GM23338 (cell line): ENCODE measurements around the gene SCN3B. TPM values are rescaled to one million over a fixed set of nuclear protein-coding genes. Genes with fewer than 3 reads are reported as not detected.

Source experiments
- ATAC-seq: fragments of 200-7000 bp; cut with Tn5 transposase; 3 replicates; pipeline ENCODE4 v1.9.1; 2020
- DNase-seq: peaks from one replicate; pipeline ENCODE4 v3.0.0-alpha.2; 2015; ENCODE audit warnings: low spot score
- H2AFZ ChIP-seq: fragments of 200-600 bp; sonication (generic); 2 replicates; pipeline ENCODE4 v1.8.0; 2016; ENCODE audit warnings: antibody characterized with exemption, mild to moderate bottlenecking, moderate library complexity
- H3F3A ChIP-seq: fragments of 200-600 bp; sonication (generic); replicated peaks from 2 replicates; pipeline ENCODE4 v1.8.0; 2017; ENCODE audit warnings: antibody characterized with exemption, mixed run types, low read depth
- H3K27ac ChIP-seq: fragments of 200-600 bp; sonication (generic); 2 replicates; pipeline ENCODE4 v1.6.1; 2016; ENCODE audit warnings: low read depth
- H3K27me3 ChIP-seq: fragments of 200-600 bp; sonication (generic); 2 replicates; pipeline ENCODE4 v1.8.0; 2016; ENCODE audit warnings: mild to moderate bottlenecking, mixed run types, moderate library complexity; ENCODE audit not compliant: insufficient read depth
- H3K36me3 ChIP-seq: fragments of 200-600 bp; sonication (generic); 2 replicates; pipeline ENCODE4 v1.8.0; 2016; ENCODE audit warnings: mild to moderate bottlenecking; ENCODE audit not compliant: insufficient read depth
- H3K4me1 ChIP-seq: fragments of 200-600 bp; sonication (generic); 2 replicates; pipeline ENCODE4 v1.8.0; 2016; ENCODE audit warnings: mild to moderate bottlenecking, moderate library complexity; ENCODE audit not compliant: insufficient read depth
- H3K4me2 ChIP-seq: fragments of 200-600 bp; sonication (generic); 2 replicates; pipeline ENCODE4 v1.7.1; 2017; ENCODE audit warnings: mixed run types
- H3K4me3 ChIP-seq: fragments of 200-600 bp; sonication (generic); 2 replicates; pipeline ENCODE4 v1.6.1; 2016; ENCODE audit warnings: mixed run types
- H3K79me2 ChIP-seq: fragments of 200-600 bp; sonication (generic); replicated peaks from 2 replicates; pipeline ENCODE4 v1.8.0; 2017; ENCODE audit warnings: mild to moderate bottlenecking; ENCODE audit not compliant: insufficient read depth
- H3K9me2 ChIP-seq: fragments of 200-600 bp; sonication (generic); 2 replicates; pipeline ENCODE4 v1.8.0; 2017; ENCODE audit not compliant: insufficient read depth
- H4K20me1 ChIP-seq: fragments of 200-600 bp; sonication (generic); replicated peaks from 2 replicates; pipeline ENCODE4 v1.8.0; 2017; ENCODE audit warnings: mild to moderate bottlenecking; ENCODE audit not compliant: insufficient read depth
- H3K27ac Mint-ChIP-seq: 2 replicates; pipeline ENCODE4 v1.8.0; 2020; ENCODE audit warnings: inconsistent platforms, mild to moderate bottlenecking, moderate library complexity, mixed read lengths
- H3K27me3 Mint-ChIP-seq: 3 replicates; pipeline ENCODE4 v1.8.0; 2022; ENCODE audit warnings: low read depth, mild to moderate bottlenecking, moderate library complexity, mixed read lengths, inconsistent platforms; ENCODE audit not compliant: insufficient read depth, poor library complexity
- H3K36me3 Mint-ChIP-seq: 3 replicates; pipeline ENCODE4 v1.8.0; 2021; ENCODE audit warnings: low read depth, mild to moderate bottlenecking, inconsistent platforms, moderate library complexity, mixed read lengths
- H3K4me1 Mint-ChIP-seq: 3 replicates; pipeline ENCODE4 v1.8.0; 2020; ENCODE audit warnings: mild to moderate bottlenecking, inconsistent platforms, mixed read lengths
- H3K4me3 Mint-ChIP-seq: 3 replicates; pipeline ENCODE4 v1.8.0; 2021; ENCODE audit warnings: moderate library complexity, mild to moderate bottlenecking, inconsistent platforms, mixed read lengths
- H3K9me3 Mint-ChIP-seq: 3 replicates; pipeline ENCODE4 v1.8.0; 2020; ENCODE audit warnings: moderate library complexity, mild to moderate bottlenecking, inconsistent platforms, mixed read lengths
- CREB1 ChIP-seq: fragments of 250-450 bp; sonication (Bioruptor Pico); IDR thresholded peaks from 2 replicates; pipeline ENCODE4 v1.5.0; 2020; ENCODE audit warnings: low read depth, mild to moderate bottlenecking, moderate library complexity
- EZH2 ChIP-seq: fragments of 200-600 bp; sonication (generic); IDR thresholded peaks from one replicate; pipeline ENCODE4 v1.8.0; 2017; ENCODE audit warnings: antibody characterized with exemption, mild to moderate bottlenecking, low read depth; ENCODE audit not compliant: unreplicated experiment
- NANOG ChIP-seq: IDR thresholded peaks from 2 replicates; pipeline ENCODE4 v1.6.1; 2016; ENCODE audit warnings: antibody characterized with exemption, borderline replicate concordance
- POLR2AphosphoS5 ChIP-seq: IDR thresholded peaks from 2 replicates; pipeline ENCODE4 v1.6.1; 2016; ENCODE audit warnings: antibody characterized with exemption, low read depth
- STAT1 ChIP-seq: IDR thresholded peaks from one replicate; pipeline ENCODE4 v1.6.1; 2016; ENCODE audit warnings: antibody characterized with exemption; ENCODE audit not compliant: unreplicated experiment
- ZNF114 ChIP-seq: fragments of 250-450 bp; sonication (Bioruptor Pico); IDR thresholded peaks from 2 replicates; pipeline ENCODE4 v1.5.0; 2020; ENCODE audit warnings: mild to moderate bottlenecking, moderate library complexity
- polyA plus RNA-seq: library from polyadenylated mRNA; unstranded; fragments of >200 nt; fragmentation: Nextera tagmentation; extraction: Ambion mirVana; gene quantifications from 2 replicates; pipeline ENCODE4 v1.2.1, GENCODE V29; 2016
- total RNA-seq: library from RNA; depleted of rRNA; stranded (reverse); fragments of >200 nt; shearing (Covaris generic); gene quantifications from 2 replicates; pipeline ENCODE4 v1.2.3, GENCODE V29; 2014
- TF ChIP-seq, protein P1 (sequence below): IDR thresholded peaks from 2 replicates; pipeline ENCODE4 v1.6.1; 2016; ENCODE audit warnings: antibody characterized with exemption
- TF ChIP-seq, protein P2 (sequence below), 2 experiments: fragments of 200-600 bp in 1 of 2; sonication (generic) in 1 of 2; conservative IDR thresholded peaks; 2 replicates each; pipeline versions ENCODE4 v1.5.1 to v1.6.1; 2016 to 2017; ENCODE audit warnings: antibody characterized with exemption in 2 of 2, low read depth in 2 of 2, mild to moderate bottlenecking in 2 of 2, moderate library complexity in 1 of 2
- TF ChIP-seq, protein P3 (sequence below): IDR thresholded peaks from one replicate; pipeline ENCODE4 v1.6.1; 2018; ENCODE audit warnings: antibody characterized with exemption; ENCODE audit not compliant: unreplicated experiment

SCN3B gene
- total and polyA plus RNA-seq, 2 experiments from 2014 or later = 0.74 to 1.7 TPM

DNA sequence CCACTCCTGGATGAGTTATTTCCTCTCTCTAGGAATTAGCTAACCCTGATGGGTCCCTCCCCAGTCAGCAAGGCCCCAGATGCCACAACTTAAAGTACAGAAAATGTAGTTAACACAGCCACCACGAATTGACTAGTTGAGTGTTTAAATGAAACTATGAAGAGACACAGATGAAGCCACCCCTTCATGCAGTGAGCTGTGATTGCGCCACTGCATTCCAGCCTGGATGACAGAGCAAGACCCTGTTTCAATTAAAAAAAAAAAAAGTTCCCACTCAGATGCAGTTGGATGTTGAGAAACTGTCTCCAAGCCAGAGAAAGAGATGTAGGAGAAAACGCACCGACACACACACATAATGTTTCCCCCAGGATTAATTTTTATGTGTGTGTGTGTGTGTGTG, 53.3 kb downstream of the SCN3B start:
- ATAC-seq (no peak), DNase-seq (no peak)
- Histone ChIP-seq H3K4me2 (no peak overlapping the region), H3K4me3 (no peak overlapping the region), H3K27me3 (no peaks in the 10 kb centered on the region), H3K36me3 (no peaks in the 10 kb centered on the region), H3K27ac (no peak overlapping the region), H2AFZ (no peak overlapping the region), H3K79me2 (no peaks in the 10 kb centered on the region), H3F3A (no peaks in the 10 kb centered on the region), H3K4me1 (no peaks in the 10 kb centered on the region), H3K9me2 (no peaks in the 10 kb centered on the region), H4K20me1 (no peaks in the 10 kb centered on the region; the same call in 1 of the 2 replicates)
- TF ChIP-seq, protein P1, sequence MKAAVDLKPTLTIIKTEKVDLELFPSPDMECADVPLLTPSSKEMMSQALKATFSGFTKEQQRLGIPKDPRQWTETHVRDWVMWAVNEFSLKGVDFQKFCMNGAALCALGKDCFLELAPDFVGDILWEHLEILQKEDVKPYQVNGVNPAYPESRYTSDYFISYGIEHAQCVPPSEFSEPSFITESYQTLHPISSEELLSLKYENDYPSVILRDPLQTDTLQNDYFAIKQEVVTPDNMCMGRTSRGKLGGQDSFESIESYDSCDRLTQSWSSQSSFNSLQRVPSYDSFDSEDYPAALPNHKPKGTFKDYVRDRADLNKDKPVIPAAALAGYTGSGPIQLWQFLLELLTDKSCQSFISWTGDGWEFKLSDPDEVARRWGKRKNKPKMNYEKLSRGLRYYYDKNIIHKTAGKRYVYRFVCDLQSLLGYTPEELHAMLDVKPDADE = no peak
- no peak for TF ChIP-seq NANOG
- no peak for TF ChIP-seq EZH2
- peaks cover 11% of the 10 kb centered on the region for H3K36me3 Mint-ChIP-seq
- H3K4me1 Mint-ChIP-seq = peaks cover 3% of the 10 kb centered on the region; the same call in 1 of the 3 replicates
- no peak overlapping the region for H3K4me3 Mint-ChIP-seq
- no peak overlapping the region; the same call in 1 of the 2 replicates for H3K27ac Mint-ChIP-seq
- H3K9me3 Mint-ChIP-seq = no peaks in the 10 kb centered on the region
- H3K27me3 Mint-ChIP-seq = peaks cover 2% of the 10 kb centered on the region

DNA sequence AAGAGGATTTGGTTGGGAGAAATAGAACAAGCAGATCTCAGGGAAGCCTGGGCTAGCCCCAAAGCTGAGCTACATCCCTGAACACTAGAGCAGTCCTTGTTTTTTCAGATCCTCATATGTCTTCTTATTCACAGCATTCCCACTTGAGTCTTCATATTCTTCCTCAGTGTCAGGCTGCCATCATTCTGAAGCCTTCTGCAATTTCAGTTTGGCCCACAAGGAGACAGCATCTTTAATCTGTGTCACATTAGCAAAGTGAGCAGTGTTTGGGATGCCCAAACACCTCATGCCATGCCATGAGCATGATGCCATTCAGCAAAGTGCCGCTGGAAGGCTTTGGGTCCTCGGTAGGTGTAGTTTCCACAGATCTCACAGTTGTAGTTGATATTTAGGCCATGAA, 56.6 kb downstream of the SCN3B start:
- DNase-seq = no peak
- H3K4me3 Mint-ChIP-seq = no peak overlapping the region
- H3K36me3 Mint-ChIP-seq = peaks cover 18% of the 10 kb centered on the region
- Histone ChIP-seq H3K9me2 (no peaks in the 10 kb centered on the region), H3K79me2 (no peaks in the 10 kb centered on the region), H3K27ac (no peak overlapping the region), H3K4me3 (no peak overlapping the region), H3K4me2 (no peak overlapping the region), H3K36me3 (no peaks in the 10 kb centered on the region), H3K27me3 (no peaks in the 10 kb centered on the region), H4K20me1 (no peaks in the 10 kb centered on the region; the same call in 1 of the 2 replicates), H3K4me1 (no peaks in the 10 kb centered on the region), H2AFZ (no peak overlapping the region), H3F3A (no peaks in the 10 kb centered on the region)
- peaks cover 2% of the 10 kb centered on the region for H3K27me3 Mint-ChIP-seq
- no peaks in the 10 kb centered on the region for H3K9me3 Mint-ChIP-seq
- TF ChIP-seq, protein P1 = no peak
- TF ChIP-seq, protein P2, sequence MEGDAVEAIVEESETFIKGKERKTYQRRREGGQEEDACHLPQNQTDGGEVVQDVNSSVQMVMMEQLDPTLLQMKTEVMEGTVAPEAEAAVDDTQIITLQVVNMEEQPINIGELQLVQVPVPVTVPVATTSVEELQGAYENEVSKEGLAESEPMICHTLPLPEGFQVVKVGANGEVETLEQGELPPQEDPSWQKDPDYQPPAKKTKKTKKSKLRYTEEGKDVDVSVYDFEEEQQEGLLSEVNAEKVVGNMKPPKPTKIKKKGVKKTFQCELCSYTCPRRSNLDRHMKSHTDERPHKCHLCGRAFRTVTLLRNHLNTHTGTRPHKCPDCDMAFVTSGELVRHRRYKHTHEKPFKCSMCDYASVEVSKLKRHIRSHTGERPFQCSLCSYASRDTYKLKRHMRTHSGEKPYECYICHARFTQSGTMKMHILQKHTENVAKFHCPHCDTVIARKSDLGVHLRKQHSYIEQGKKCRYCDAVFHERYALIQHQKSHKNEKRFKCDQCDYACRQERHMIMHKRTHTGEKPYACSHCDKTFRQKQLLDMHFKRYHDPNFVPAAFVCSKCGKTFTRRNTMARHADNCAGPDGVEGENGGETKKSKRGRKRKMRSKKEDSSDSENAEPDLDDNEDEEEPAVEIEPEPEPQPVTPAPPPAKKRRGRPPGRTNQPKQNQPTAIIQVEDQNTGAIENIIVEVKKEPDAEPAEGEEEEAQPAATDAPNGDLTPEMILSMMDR (conservative IDR thresholded peaks at IDR 0.05; ENCODE audit: low read depth in 2 of 2) = peak in 1 of 2 experiments; percentile 21; a peak in 2 of 4 replicates
- H3K27ac Mint-ChIP-seq = no peak overlapping the region
- no peak for ATAC-seq
- H3K4me1 Mint-ChIP-seq = peaks cover 12% of the 10 kb centered on the region; the same call in 2 of the 3 replicates

DNA sequence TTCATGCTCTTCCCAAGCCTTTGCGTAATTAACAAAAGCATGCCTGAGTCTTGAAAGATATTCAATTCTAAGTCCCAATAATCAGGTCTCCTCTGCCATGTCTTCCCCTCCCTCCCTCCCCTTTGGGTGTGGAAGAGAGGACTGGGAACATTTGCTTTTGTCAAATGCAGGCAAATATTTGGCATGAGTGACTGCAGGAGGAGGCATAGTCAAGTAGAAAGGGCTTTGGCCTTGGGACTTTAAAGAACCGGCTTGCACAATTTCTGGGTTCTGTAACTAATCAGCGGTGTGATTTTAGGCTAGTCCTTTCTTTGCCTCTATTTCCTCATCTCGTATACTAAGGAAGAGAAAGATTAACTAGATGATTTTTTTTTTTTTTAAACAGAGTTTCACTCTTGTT, 59.5 kb downstream of the SCN3B start:
- H3K27ac Mint-ChIP-seq = no peak overlapping the region
- Histone ChIP-seq H3F3A (no peaks in the 10 kb centered on the region), H3K79me2 (no peaks in the 10 kb centered on the region), H3K27ac (no peak overlapping the region), H3K9me2 (no peaks in the 10 kb centered on the region; the same call in 1 of the 2 replicates), H2AFZ (no peak overlapping the region), H3K36me3 (no peaks in the 10 kb centered on the region), H3K4me1 (no peaks in the 10 kb centered on the region), H3K4me3 (no peak overlapping the region), H3K27me3 (no peaks in the 10 kb centered on the region), H3K4me2 (no peak overlapping the region), H4K20me1 (no peaks in the 10 kb centered on the region; the same call in 1 of the 2 replicates)
- H3K4me3 Mint-ChIP-seq = no peak overlapping the region
- no peaks in the 10 kb centered on the region for H3K9me3 Mint-ChIP-seq
- ATAC-seq (no peak), DNase-seq (no peak)
- TF ChIP-seq POLR2AphosphoS5 (no peak), CREB1 (CRISPR knock-in tag) (no peak), ZNF114 (no peak), STAT1 (no peak), EZH2 (no peak)
- TF ChIP-seq, protein P1 = no peak
- TF ChIP-seq, protein P3, sequence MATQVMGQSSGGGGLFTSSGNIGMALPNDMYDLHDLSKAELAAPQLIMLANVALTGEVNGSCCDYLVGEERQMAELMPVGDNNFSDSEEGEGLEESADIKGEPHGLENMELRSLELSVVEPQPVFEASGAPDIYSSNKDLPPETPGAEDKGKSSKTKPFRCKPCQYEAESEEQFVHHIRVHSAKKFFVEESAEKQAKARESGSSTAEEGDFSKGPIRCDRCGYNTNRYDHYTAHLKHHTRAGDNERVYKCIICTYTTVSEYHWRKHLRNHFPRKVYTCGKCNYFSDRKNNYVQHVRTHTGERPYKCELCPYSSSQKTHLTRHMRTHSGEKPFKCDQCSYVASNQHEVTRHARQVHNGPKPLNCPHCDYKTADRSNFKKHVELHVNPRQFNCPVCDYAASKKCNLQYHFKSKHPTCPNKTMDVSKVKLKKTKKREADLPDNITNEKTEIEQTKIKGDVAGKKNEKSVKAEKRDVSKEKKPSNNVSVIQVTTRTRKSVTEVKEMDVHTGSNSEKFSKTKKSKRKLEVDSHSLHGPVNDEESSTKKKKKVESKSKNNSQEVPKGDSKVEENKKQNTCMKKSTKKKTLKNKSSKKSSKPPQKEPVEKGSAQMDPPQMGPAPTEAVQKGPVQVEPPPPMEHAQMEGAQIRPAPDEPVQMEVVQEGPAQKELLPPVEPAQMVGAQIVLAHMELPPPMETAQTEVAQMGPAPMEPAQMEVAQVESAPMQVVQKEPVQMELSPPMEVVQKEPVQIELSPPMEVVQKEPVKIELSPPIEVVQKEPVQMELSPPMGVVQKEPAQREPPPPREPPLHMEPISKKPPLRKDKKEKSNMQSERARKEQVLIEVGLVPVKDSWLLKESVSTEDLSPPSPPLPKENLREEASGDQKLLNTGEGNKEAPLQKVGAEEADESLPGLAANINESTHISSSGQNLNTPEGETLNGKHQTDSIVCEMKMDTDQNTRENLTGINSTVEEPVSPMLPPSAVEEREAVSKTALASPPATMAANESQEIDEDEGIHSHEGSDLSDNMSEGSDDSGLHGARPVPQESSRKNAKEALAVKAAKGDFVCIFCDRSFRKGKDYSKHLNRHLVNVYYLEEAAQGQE = no peak
- peaks cover 10% of the 10 kb centered on the region; the same call in 2 of the 3 replicates for H3K4me1 Mint-ChIP-seq
- H3K27me3 Mint-ChIP-seq = no peaks in the 10 kb centered on the region
- H3K36me3 Mint-ChIP-seq = peaks cover 13% of the 10 kb centered on the region; the same call in 2 of the 3 replicates
